Activated T-helper 17 cell treated with anti-CD3 and anti-CD28 coated beads, Interleukin-2, amount 50 U/mL, for 72 hours (primary cell): ENCODE data around the gene TGM5. TPM values are rescaled to one million over a fixed set of nuclear protein-coding genes. Genes with fewer than 3 reads are reported as not detected.
"Not testable (repeated sequence)": the region's sequence is repeated elsewhere in the genome, so short reads cannot be mapped to it uniquely, and the experiment has no call there.

Experiments used
- ATAC-seq: fragments of 150-1000 bp; cut with Tn5 transposase; replicated peaks from 2 replicates; pipeline ENCODE4 v1.10.0; 2021; ENCODE audit warnings: mild to moderate bottlenecking, moderate library complexity
- H3K27ac Mint-ChIP-seq: one replicate; pipeline ENCODE4 v1.8.0; 2022; ENCODE audit warnings: mixed read lengths
- H3K27me3 Mint-ChIP-seq: one replicate; pipeline ENCODE4 v1.8.0; 2022; ENCODE audit warnings: mixed read lengths
- H3K36me3 Mint-ChIP-seq: one replicate; pipeline ENCODE4 v1.8.0; 2022; ENCODE audit warnings: low read depth, mild to moderate bottlenecking, mixed read lengths
- H3K4me1 Mint-ChIP-seq: one replicate; pipeline ENCODE4 v1.8.0; 2022; ENCODE audit warnings: mixed read lengths
- H3K4me3 Mint-ChIP-seq: one replicate; pipeline ENCODE4 v1.8.0; 2022; ENCODE audit warnings: mild to moderate bottlenecking, mixed read lengths
- H3K9me3 Mint-ChIP-seq: one replicate; pipeline ENCODE4 v1.8.0; 2022; ENCODE audit warnings: mixed read lengths
- total RNA-seq, 2 donors: library from RNA; stranded (reverse); gene quantifications; one replicate each; pipeline ENCODE4 v1.2.3, GENCODE V29; 2022

Gene TGM5
- total RNA-seq, 2 donors from 2014 or later: 0.48 to 0.61 TPM

DNA sequence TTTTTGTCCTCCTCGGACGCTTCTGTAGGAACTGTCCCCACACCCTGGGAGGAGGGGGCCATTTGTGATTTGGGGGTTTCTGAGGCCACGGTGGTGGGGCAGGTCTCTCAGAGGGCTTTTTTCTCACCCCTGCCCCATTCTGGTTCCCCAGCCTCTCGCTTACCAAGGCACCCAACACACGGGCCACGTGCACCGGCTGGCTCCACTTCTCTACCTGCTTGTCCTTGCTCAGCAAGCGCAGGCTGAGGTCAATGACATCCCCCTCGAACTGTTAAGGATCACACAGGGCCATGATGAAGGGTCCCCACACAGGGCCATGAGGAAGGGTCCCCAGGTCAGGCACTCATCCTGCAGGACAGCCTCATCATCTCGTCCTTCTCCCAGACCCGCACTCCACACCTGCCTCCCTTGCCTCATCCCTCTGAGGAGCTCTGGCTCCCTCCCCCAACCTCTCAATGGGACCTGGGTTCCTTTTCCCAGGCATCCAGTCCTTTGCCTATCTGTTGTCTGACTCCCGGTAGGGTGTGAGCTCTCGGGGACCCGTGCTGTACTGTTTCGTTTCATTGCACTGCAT lies 56.5 kb downstream of the TGM5 start:
- ATAC-seq: no peak
- Mint-ChIP-seq H3K27ac (no peak overlapping the region), H3K36me3 (no peaks in the 10 kb centered on the region), H3K4me1 (no peaks in the 10 kb centered on the region), H3K27me3 (peaks cover 21% of the 10 kb centered on the region), H3K9me3 (no peaks in the 10 kb centered on the region), H3K4me3 (no peak overlapping the region)

DNA sequence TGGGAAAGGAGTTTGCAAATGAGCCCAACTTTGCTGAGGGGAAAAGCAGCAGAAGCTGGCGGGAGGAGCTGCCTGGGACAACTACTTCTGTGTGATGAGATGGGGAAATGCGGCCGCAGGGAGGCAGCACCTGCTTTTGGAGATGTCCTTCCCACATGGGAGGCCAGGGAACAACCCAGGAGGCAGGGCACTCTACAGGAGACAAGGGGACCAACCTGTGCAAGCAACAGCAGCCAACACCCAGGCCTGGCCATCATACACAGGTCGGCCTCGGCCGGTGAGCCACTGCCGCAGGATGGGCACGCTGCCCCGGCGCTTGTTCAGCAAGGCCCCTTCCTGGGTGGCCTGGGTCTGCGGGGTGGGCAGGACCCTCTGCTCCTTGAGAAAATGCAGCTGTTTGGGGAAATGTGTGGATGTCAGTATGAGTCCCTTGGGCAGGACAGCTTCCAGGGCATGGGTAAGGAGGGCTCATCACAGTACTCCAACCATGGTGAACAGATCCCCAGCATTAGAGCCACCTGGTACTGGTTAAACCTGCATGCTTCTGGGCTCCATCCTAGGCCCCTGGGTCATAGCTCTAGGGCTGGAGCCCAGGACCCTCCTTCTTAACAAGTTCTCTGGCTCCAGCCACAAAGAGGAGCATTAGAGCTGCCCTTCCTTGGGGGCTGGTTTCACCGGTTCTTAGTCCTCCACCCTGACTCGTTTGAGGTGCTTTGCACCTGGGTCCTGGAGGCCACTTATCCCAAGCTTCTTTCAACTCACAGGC lies 57.5 kb downstream of the TGM5 start:
- no peaks in the 10 kb centered on the region for H3K9me3 Mint-ChIP-seq
- ATAC-seq: no peak
- peaks cover 4% of the 10 kb centered on the region for H3K4me1 Mint-ChIP-seq
- no peak overlapping the region for H3K27ac Mint-ChIP-seq
- H3K36me3 Mint-ChIP-seq: no peaks in the 10 kb centered on the region
- H3K27me3 Mint-ChIP-seq: peaks cover 21% of the 10 kb centered on the region
- no peak overlapping the region for H3K4me3 Mint-ChIP-seq

DNA sequence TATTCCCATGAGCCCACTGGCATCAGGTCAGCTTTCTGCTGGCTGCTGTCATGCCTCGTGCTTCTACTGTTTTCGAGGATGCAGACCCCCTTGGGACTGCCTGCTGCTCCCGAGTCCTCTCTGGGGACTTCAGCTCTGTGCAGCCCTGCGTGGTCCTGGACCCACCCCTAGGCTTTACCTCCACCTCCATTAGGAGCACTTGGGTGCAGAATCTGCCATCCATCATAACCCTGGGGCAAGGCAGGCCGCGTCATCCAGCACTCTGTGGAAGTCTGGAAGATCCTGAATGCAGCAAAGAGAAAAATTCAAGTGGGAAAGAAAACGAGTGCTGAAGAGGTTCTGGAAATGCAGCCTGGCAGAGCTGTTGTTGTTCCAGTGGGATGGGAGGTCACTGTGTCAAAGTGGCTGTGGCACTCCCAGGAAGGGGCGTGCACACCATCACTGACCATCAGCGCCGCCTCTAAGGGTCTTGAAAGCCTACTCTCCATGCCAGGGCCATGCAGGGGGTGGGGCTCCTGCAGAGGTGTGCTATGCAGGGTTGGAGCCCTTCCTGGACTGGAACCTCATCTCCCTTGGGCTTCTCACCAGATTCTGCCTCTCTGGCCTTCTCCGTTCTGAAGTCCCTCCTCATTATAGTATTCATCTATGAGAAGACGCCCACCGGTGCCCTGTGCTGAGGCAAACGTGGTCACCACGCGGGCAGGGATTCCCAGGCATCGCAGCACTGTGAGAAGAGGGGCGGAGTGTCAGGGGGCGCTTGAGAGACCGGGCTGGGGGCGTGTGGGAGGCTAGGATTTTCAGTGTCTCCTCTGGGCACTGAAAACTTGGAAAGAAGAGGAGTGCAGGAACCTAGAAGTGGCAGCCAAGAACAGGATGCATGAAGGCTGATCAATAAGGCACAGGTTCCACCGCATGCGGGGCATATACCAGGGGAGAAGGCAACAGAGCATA lies 58.4 kb downstream of the TGM5 start:
- no peak for ATAC-seq
- H3K9me3 Mint-ChIP-seq: no peaks in the 10 kb centered on the region
- peaks cover 7% of the 10 kb centered on the region for H3K4me1 Mint-ChIP-seq
- H3K27ac Mint-ChIP-seq: no peak overlapping the region
- no peak overlapping the region for H3K4me3 Mint-ChIP-seq
- no peaks in the 10 kb centered on the region for H3K36me3 Mint-ChIP-seq
- peaks cover 21% of the 10 kb centered on the region for H3K27me3 Mint-ChIP-seq

DNA sequence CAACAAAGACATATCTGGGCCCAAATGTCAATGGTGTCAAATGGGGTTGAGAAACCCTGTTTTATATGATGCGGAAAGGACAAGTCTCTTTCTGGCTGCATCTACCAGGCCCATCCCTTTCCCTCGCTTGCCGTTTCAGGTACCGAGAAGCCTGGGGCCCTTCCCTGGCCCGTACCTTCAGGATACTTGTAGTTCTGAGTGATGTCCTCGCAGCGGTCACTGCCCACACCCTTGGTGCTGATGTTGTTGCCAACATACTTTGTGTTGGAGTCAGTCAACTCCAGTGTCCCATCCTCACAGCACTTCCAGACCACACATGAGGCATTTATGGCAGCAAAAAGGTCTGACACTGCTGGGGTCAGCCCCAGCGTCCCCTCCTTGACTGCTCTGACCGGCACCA lies 59.7 kb downstream of the TGM5 start:
- Mint-ChIP-seq H3K4me3 (no peak overlapping the region), H3K27ac (no peak overlapping the region), H3K9me3 (no peaks in the 10 kb centered on the region), H3K36me3 (no peaks in the 10 kb centered on the region), H3K4me1 (peaks cover 7% of the 10 kb centered on the region), H3K27me3 (peaks cover 21% of the 10 kb centered on the region)
- no peak for ATAC-seq

DNA sequence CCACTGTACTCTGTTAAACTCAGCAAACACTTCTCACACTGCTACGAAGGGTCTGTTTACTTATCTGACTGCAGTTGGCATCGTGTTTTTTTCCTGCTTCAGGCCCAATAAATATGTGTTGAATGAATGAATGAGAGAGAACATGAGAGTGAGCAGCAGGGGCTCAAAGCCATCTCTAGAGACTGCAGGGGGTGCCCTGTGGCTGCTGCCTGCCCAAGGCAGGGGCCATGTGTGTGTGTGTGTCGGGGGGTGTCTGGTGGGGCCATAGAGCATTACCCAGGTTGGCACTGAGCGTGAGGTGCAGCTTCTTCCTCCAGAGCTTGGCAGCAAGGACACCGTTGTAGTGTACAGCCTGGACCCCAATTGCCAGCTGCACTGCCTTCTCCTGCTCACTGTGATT lies 60.7 kb downstream of the TGM5 start:
- Mint-ChIP-seq H3K27me3 (peaks cover 21% of the 10 kb centered on the region), H3K27ac (no peak overlapping the region), H3K4me1 (peaks cover 7% of the 10 kb centered on the region), H3K9me3 (no peaks in the 10 kb centered on the region), H3K36me3 (no peaks in the 10 kb centered on the region), H3K4me3 (no peak overlapping the region)
- no peak for ATAC-seq

DNA sequence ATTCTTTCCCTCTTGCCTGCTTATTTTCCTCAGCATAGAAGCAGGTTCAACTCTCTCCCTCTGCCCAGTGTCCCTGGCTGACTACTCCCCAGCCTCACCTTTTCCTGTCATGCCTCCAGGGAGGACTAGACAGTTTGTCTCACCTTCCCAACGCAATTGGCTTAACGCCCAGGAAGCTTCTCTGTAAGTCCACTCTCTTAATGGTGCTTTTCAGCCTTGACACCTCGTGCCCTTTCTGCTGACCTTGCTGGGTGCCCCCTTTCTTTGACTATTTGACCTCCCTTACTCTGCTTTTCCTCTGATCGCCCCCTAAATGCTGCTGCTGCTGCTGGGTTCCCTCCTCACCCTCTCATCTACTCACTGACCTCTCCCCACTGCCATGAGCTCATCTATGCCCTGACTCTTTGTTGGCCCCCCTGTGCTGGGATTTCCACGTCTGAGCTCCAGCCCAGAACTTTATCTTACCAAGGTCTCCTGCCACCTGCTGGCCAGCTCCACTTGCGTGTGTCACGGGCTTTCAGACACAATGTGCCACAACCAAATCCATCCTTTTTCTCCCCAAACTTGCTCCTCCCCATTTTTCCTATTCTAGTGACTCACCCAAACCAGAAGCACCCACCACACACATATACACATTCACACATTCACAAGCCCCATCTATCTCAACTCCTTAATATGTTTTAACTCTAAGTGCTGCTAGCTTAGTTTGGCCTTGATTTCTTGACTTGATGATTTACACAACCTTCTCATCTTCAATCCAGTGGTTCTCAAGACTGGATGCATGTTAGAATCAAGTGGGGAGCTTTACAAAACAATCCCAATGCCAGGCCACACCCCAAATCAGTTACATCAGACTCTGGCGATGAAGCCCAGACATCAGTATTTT lies 62.5 kb downstream of the TGM5 start:
- H3K27me3 Mint-ChIP-seq: peaks cover 13% of the 10 kb centered on the region
- peaks cover 11% of the 10 kb centered on the region for H3K4me1 Mint-ChIP-seq
- H3K9me3 Mint-ChIP-seq: no peaks in the 10 kb centered on the region
- no peaks in the 10 kb centered on the region for H3K36me3 Mint-ChIP-seq
- H3K4me3 Mint-ChIP-seq: no peak overlapping the region
- ATAC-seq: peak; percentile 55
- H3K27ac Mint-ChIP-seq: no peak overlapping the region

DNA sequence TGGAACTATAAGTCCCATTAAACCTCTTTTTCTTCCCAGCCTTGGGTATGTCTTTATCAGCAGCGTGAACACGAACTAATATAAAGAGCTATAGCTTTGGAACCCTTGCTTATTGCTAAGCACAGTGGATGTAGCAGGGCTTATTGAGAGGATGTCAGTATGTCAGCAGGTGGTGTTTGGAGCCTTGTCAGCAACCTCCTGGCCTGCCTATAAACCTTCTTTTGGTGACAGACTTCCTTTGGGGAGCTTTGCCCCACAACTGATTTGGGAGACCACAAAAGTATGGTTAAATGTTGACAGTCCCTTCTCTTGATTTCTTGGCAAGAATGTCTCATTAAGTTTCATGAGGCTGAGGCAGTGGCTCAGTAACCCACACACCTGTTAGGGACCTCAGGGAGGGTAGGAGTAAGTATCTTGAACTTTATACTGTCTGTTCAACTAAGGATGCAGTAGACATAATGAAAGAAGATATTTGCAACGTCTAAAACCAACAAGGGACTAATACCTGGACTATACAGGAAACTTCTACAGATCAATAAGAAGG lies 66.7 kb downstream of the TGM5 start:
- Mint-ChIP-seq H3K36me3 (peaks cover 33% of the 10 kb centered on the region), H3K4me1 (peaks cover 11% of the 10 kb centered on the region), H3K27ac (peak overlapping the region; percentile 3), H3K27me3 (no peaks in the 10 kb centered on the region), H3K9me3 (no peaks in the 10 kb centered on the region), H3K4me3 (no peak overlapping the region)
- ATAC-seq: peak; percentile 84

DNA sequence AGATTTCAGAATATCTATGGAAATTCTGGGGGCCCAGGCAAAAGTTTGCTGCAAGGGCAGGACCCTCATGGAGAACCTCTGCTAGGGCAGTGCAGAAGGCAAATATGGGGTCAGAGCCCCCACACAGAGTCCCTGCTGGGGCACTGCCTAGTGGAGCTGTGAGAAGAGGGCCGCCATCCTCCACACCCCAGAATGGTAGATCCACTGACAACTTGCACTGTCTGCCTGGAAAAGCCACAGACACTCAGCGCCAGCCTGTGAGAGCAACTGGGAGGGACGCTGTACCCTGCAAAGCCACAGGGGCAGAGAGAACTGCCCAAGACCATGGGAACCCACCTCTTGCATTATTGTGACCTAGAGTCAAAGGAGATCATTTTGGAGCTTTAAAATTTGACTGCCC lies 67.7 kb downstream of the TGM5 start:
- peaks cover 5% of the 10 kb centered on the region for H3K4me1 Mint-ChIP-seq
- ATAC-seq: no peak
- no peak overlapping the region for H3K27ac Mint-ChIP-seq
- H3K27me3 Mint-ChIP-seq: no peaks in the 10 kb centered on the region
- H3K9me3 Mint-ChIP-seq: no peaks in the 10 kb centered on the region
- no peak overlapping the region for H3K4me3 Mint-ChIP-seq
- H3K36me3 Mint-ChIP-seq: peaks cover 43% of the 10 kb centered on the region

DNA sequence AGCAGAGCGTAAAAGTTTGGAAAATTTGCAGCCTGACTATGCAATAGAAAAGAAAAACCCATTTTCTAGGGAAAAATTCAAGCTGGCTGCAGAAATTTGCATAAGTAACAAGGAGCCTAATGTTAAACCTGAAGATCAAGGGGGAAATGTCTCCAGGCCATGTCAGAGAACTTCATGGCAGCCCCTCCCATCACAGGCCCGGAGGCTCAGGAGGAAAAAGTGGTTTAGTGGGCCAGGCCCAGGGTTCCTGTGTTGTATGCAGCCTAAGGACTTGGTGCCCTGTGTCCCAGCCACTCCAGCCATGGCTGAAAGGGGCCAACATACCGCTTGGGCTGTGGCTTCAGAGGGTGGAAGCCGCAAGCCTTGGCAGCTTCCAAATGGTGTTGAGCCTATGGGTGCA lies 68.2 kb downstream of the TGM5 start:
- H3K9me3 Mint-ChIP-seq, H3K4me3 Mint-ChIP-seq, H3K27me3 Mint-ChIP-seq, H3K27ac Mint-ChIP-seq, ATAC-seq, H3K4me1 Mint-ChIP-seq: not testable (repeated sequence)
- peaks cover 46% of the 10 kb centered on the region for H3K36me3 Mint-ChIP-seq

DNA sequence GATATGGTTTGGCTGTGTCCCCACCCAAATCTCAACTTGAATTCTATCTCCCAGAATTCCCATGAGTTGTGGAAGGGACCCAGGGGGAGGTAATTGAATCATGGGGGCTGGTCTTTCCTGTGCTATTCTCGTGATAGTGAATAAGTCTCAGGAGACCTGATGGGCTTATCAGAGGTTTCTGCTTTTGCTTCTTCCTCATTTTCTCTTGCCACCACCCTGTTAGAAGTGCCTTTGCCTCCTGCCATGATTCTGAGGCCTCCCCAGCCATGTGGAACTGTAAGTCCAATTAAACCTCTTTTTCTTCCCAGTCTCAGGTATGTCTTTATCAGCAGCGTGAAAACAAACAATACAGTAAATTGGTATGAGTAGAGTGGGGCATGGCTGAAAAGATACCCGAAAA lies 69.0 kb downstream of the TGM5 start:
- not testable (repeated sequence) for H3K27ac Mint-ChIP-seq, ATAC-seq, H3K4me1 Mint-ChIP-seq, H3K9me3 Mint-ChIP-seq, H3K4me3 Mint-ChIP-seq, H3K27me3 Mint-ChIP-seq
- peaks cover 54% of the 10 kb centered on the region for H3K36me3 Mint-ChIP-seq

DNA sequence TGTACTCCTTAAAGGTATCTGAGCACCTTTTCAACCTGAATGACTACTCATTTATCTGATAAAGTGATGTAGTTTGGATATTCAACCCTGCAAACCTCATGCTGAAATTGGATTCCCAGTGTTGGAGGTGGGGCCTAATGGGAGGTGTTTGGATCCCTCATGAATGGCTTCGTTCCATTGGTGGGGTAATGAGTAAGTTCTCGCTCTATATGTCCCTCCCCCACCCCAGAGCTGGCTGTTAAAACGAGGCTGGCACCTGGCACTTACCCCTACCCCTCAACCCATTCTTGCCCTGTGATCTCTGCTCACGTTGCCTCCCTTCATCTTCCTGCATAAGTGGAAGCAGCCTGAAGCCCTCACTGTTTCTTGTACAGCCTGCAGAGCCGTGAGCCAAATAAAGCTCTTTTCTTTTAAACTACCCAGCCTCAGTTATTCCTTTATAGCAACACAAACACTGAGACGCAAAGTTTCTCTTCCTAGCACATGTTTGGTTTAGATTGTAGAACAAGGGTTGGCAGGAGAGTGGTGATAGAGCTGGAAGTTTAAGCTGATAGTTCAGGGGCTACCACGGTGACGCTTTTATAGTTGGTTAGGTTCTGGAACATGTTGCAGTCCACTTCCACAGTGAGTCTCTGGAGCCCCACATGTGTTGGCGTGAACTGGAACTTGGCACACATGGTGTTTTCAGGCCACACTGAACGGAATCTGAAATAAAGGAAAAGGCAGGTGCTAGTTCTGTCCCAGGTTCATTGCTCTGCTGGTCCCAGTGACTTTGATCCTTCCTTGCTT lies 69.8 kb downstream of the TGM5 start:
- no peaks in the 10 kb centered on the region for H3K9me3 Mint-ChIP-seq

DNA sequence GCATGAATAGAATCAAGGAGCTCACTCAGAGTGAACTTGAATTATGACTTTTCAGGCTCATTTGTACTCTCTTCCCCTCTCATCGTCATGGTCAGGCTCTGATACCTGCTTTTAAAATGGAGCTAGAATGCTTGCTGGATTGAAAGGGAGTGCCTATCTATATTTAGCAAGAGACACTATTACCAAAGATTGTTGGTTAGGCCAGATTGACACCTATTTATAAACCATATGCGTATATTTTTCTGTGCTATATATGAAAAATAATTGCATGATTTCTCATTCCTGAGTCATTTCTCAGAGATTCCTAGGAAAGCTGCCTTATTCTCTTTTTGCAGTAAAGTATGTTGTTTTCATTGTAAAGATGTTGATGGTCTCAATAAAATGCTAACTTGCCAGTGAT lies 71.9 kb downstream of the TGM5 start:
- H3K4me1 Mint-ChIP-seq: no peaks in the 10 kb centered on the region
- no peaks in the 10 kb centered on the region for H3K9me3 Mint-ChIP-seq
- no peak overlapping the region for H3K27ac Mint-ChIP-seq
- H3K4me3 Mint-ChIP-seq: no peak overlapping the region
- ATAC-seq: no peak
- peaks cover 83% of the 10 kb centered on the region for H3K36me3 Mint-ChIP-seq
- H3K27me3 Mint-ChIP-seq: no peaks in the 10 kb centered on the region

More for the DNA sequence above, 69.8 kb downstream of the TGM5 start:
- H3K27me3 Mint-ChIP-seq: no peaks in the 10 kb centered on the region
- H3K4me1 Mint-ChIP-seq: peaks cover 5% of the 10 kb centered on the region
- no peak for ATAC-seq
- H3K27ac Mint-ChIP-seq: no peak overlapping the region
- H3K36me3 Mint-ChIP-seq: peaks cover 62% of the 10 kb centered on the region
- no peak overlapping the region for H3K4me3 Mint-ChIP-seq

DNA sequence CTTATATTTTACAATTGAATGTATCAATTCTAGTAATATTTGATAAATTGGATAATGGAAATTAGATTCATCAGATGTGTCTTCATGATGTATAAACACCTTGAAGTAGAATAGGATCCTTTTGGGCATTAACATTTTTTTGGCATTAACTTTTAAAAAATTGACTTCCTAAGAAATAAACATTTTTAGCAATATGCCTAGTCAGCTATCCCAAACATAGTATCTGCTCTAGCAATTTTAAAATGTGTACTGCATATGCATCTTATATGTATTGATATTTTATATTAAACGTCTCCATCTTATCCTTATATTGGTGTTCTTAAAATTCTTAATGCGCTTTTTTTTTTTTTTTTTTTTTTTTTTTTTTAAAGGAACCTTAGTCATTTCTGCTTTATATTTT lies 73.0 kb downstream of the TGM5 start:
- no peak for ATAC-seq
- Mint-ChIP-seq H3K36me3 (peaks cover 92% of the 10 kb centered on the region), H3K27me3 (no peaks in the 10 kb centered on the region), H3K4me1 (peaks cover 5% of the 10 kb centered on the region), H3K9me3 (no peaks in the 10 kb centered on the region), H3K27ac (no peak overlapping the region), H3K4me3 (no peak overlapping the region)
